ENCODE measurements around the gene NOL3. TPM values are rescaled to one million over a fixed set of nuclear protein-coding genes. Genes with fewer than 3 reads are reported as not detected.

NOL3 gene
- total and polyA plus RNA-seq, 12 donors, result 36.4 to 168 (median 110) TPM

DNA sequence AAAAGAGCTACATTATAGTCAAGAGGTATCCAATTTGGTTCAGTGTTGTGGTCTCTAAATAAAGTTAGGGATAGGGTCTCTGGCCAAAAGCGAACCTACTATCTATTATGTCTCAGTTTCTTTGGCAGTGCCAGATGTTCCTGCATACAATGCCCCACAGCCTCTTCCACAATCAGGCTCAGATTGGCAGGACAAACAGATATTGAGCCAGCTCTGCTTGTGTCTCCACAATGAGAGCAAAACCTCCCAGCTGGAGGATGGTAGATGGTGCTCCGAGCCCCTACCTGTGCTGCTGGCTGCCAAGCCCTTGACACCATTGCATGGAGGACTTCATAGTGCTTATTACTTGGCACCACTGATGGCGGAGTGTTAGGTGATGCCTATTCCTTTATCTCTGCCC, 40.9 kb upstream of the NOL3 start:
- no peaks in the 10 kb centered on the region for H3K27me3 ChIP-seq
- WGBS, 4 donors, result 85 to 98% (median 95%) methylated on average over 2 to 3 of the region's 3 CpGs
- TF ChIP-seq POLR2A (IDR thresholded peaks at IDR 0.05), result no peak
- TF ChIP-seq, protein P1, sequence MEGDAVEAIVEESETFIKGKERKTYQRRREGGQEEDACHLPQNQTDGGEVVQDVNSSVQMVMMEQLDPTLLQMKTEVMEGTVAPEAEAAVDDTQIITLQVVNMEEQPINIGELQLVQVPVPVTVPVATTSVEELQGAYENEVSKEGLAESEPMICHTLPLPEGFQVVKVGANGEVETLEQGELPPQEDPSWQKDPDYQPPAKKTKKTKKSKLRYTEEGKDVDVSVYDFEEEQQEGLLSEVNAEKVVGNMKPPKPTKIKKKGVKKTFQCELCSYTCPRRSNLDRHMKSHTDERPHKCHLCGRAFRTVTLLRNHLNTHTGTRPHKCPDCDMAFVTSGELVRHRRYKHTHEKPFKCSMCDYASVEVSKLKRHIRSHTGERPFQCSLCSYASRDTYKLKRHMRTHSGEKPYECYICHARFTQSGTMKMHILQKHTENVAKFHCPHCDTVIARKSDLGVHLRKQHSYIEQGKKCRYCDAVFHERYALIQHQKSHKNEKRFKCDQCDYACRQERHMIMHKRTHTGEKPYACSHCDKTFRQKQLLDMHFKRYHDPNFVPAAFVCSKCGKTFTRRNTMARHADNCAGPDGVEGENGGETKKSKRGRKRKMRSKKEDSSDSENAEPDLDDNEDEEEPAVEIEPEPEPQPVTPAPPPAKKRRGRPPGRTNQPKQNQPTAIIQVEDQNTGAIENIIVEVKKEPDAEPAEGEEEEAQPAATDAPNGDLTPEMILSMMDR (IDR thresholded peaks at IDR 0.05), result no peak
- intact Hi-C loops (cut with DNase I), result no loop called here
- peaks cover 0 to 59% of the 10 kb centered on the region in 2 donors for H3K36me3 ChIP-seq (replicated peaks in 1 of 2)
- no peaks in the 10 kb centered on the region for H3K9me3 ChIP-seq (replicated peaks in 1 of 3)
- no peak overlapping the region for H3K4me3 ChIP-seq
- H3K4me1 ChIP-seq (replicated peaks in 1 of 2), result no peaks in the 10 kb centered on the region
- no peak overlapping the region for H3K27ac ChIP-seq
- DNase-seq, result no peak

DNA sequence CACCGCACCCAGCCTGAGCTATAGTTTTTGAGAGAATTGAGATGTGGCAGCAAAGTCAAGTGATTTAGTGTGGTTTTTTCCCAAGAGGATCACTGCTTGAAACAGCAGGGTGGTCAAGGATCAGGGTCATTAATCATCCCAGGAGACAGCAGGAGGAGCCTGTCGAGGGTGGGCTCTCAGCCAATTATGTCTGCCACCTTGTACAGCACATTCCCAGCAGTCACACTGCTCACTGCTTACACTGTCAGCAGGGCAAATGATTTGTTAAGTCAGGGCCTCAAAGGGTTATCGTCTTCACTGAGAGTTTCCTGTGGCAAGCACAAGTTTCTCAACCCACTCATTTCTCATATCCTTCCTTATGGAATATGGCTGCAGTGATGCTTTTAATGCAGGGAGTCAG, 32.7 kb upstream of the NOL3 start:
- H3K9me3 ChIP-seq (replicated peaks in 1 of 3), result no peaks in the 10 kb centered on the region
- intact Hi-C loops (cut with DNase I), result no loop called here
- no peak for DNase-seq
- TF ChIP-seq, protein P1 (IDR thresholded peaks at IDR 0.05), result no peak
- TF ChIP-seq POLR2A (IDR thresholded peaks at IDR 0.05), result no peak
- H3K27me3 ChIP-seq, result no peaks in the 10 kb centered on the region
- WGBS, 4 donors, result 51 to 64% (median 54%) methylated on average over 2 to 3 of the region's 3 CpGs
- no peak overlapping the region for H3K4me3 ChIP-seq
- H3K4me1 ChIP-seq (replicated peaks in 1 of 2), result no peaks in the 10 kb centered on the region
- H3K36me3 ChIP-seq (replicated peaks in 1 of 2), result peaks cover 0 to 90% of the 10 kb centered on the region in 2 donors
- H3K27ac ChIP-seq, result no peak overlapping the region

DNA sequence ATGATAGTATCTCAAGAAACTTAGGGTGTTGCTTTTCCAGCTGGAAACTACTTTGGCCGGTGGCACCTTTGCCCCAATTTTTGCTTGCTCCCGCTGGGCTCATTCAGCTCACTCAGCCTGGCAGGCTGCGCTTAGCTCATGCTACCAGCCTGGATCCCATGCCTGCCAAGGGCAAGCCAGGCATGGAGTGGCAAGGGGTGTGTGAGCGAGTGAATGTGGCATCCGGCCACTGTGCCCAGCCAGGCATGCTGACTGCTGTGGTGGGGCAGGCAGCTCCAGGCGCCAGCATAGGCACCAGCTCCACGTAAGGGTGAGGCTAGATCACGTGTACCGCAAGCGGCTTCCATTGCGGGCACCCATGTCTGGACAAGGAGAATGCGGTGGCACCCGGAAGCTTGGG, 28.9 kb upstream of the NOL3 start:
- no peaks in the 10 kb centered on the region for H3K4me1 ChIP-seq (replicated peaks in 1 of 2)
- TF ChIP-seq, protein P1 (IDR thresholded peaks at IDR 0.05), result no peak
- no peak for TF ChIP-seq POLR2A (IDR thresholded peaks at IDR 0.05)
- H3K9me3 ChIP-seq (replicated peaks in 1 of 3), result no peaks in the 10 kb centered on the region
- DNase-seq, result no peak
- intact Hi-C loops (cut with DNase I), result no loop called here
- WGBS, 4 donors, result 96 to 98% (median 97%) methylated on average over 5 to 13 of the region's 13 CpGs
- no peak overlapping the region for H3K27ac ChIP-seq
- no peak overlapping the region for H3K4me3 ChIP-seq
- peaks cover 0 to 90% of the 10 kb centered on the region in 2 donors for H3K36me3 ChIP-seq (replicated peaks in 1 of 2)
- H3K27me3 ChIP-seq, result no peaks in the 10 kb centered on the region

DNA sequence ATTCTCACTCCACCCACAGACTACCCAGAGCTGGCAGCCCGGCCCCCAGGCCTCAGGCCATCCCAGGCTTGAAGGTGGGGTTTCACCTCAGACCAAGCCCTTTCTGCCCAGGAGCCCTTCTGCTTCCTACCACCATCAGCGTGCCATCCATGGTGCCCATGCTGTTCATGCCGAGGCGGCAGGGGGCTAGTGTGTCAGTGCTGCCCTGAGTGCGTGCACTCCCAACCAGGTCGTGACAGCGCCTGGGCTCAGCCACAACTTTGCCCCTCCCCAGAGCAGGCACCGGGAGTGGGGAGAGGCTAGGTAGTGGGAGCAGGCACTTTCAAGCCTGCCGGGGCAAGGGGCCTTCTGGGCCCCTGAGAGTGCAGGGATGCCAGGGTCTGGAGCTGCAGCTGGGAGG, 28.0 kb upstream of the NOL3 start:
- 60 to 97% (median 94%) methylated on average over 1 to 9 of the region's 9 CpGs; no CpG with 5 or more reads in 1 of the 4 donors for WGBS, 4 donors
- Histone ChIP-seq H3K27me3 (no peaks in the 10 kb centered on the region), H3K36me3 (replicated peaks in 1 of 2) (peaks cover 0 to 90% of the 10 kb centered on the region in 2 donors), H3K4me3 (no peak overlapping the region), H3K9me3 (replicated peaks in 1 of 3) (no peaks in the 10 kb centered on the region), H3K4me1 (replicated peaks in 1 of 2) (no peaks in the 10 kb centered on the region), H3K27ac (no peak overlapping the region)
- TF ChIP-seq, protein P1 (IDR thresholded peaks at IDR 0.05), result no peak
- no peak for TF ChIP-seq POLR2A (IDR thresholded peaks at IDR 0.05)
- intact Hi-C loops (cut with DNase I), result no loop called here
- no peak for DNase-seq
